WTC11 (cell line): Measurements from ENCODE around the gene ACSM3. TPM values are rescaled to one million over a fixed set of nuclear protein-coding genes. Genes with fewer than 3 reads are reported as not detected.

Source experiments
- ATAC-seq: fragments of 200-7000 bp; cut with Tn5 transposase; 2 replicates; pipeline ENCODE4 v1.10.0; 2021; ENCODE audit warnings: mild to moderate bottlenecking, moderate library complexity
- CTCF ChIA-PET: fragments of 300-600 bp; sonication (Branson Sonifier 250); formaldehyde crosslinking; loops from one replicate; lab custom pipeline; 2021; ENCODE audit warnings: antibody characterized with exemption; lab: Charles Lee
- POLR2A ChIA-PET: fragments of 350-600 bp; sonication (Branson Sonifier 250); formaldehyde crosslinking; loops from one replicate; lab custom pipeline; 2021; ENCODE audit warnings: antibody characterized with exemption; lab: Charles Lee
- DNase-seq: peaks from one replicate; pipeline ENCODE4 v3.0.0; 2021; ENCODE audit warnings: low spot score
- H3K27ac Mint-ChIP-seq: 2 replicates; pipeline ENCODE4 v1.8.0; 2021; ENCODE audit warnings: mixed read lengths
- H3K27me3 Mint-ChIP-seq: 2 replicates; pipeline ENCODE4 v1.8.0; 2021; ENCODE audit warnings: low read depth, mild to moderate bottlenecking, moderate library complexity, mixed read lengths
- H3K36me3 Mint-ChIP-seq: 2 replicates; pipeline ENCODE4 v1.8.0; 2021; ENCODE audit warnings: mixed read lengths
- H3K4me1 Mint-ChIP-seq: 2 replicates; pipeline ENCODE4 v1.8.0; 2022; ENCODE audit warnings: mixed read lengths
- H3K4me3 Mint-ChIP-seq: 2 replicates; pipeline ENCODE4 v1.8.0; 2021; ENCODE audit warnings: mild to moderate bottlenecking, moderate library complexity, mixed read lengths
- H3K9me3 Mint-ChIP-seq: 2 replicates; pipeline ENCODE4 v1.8.0; 2021; ENCODE audit warnings: mixed read lengths
- CREB1 ChIP-seq: sonication (generic); formaldehyde crosslinking; IDR thresholded peaks from 2 replicates; pipeline ENCODE4 v1.8.0; 2023; ENCODE audit warnings: mild to moderate bottlenecking, missing genetic modification reagents
- ESRRA ChIP-seq: sonication (generic); formaldehyde crosslinking; IDR thresholded peaks from 2 replicates; pipeline ENCODE4 v1.8.1; 2022; ENCODE audit warnings: mild to moderate bottlenecking, missing genetic modification reagents, borderline replicate concordance
- FOXJ3 ChIP-seq: sonication (generic); formaldehyde crosslinking; IDR thresholded peaks from 2 replicates; pipeline ENCODE4 v1.9.0; 2021; ENCODE audit warnings: missing genetic modification reagents, mild to moderate bottlenecking, borderline replicate concordance
- FOXK1 ChIP-seq: sonication (generic); formaldehyde crosslinking; IDR thresholded peaks from 2 replicates; pipeline ENCODE4 v1.8.0; 2022; ENCODE audit warnings: mild to moderate bottlenecking, moderate library complexity, missing genetic modification reagents
- JUN ChIP-seq: sonication (generic); formaldehyde crosslinking; IDR thresholded peaks from 2 replicates; pipeline ENCODE4 v1.8.0; 2023; ENCODE audit warnings: mild to moderate bottlenecking, missing genetic modification reagents
- NFYB ChIP-seq: sonication (generic); formaldehyde crosslinking; conservative IDR thresholded peaks from 2 replicates; pipeline ENCODE4 v1.8.0; 2022; ENCODE audit warnings: low read depth, missing genetic modification reagents
- SOX15 ChIP-seq: fragments of 250-450 bp; sonication (Bioruptor Pico); IDR thresholded peaks from 2 replicates; pipeline ENCODE4 v1.9.0; 2021; ENCODE audit warnings: mild to moderate bottlenecking
- TEAD1 ChIP-seq: sonication (generic); formaldehyde crosslinking; IDR thresholded peaks from 2 replicates; pipeline ENCODE4 v1.8.0; 2022; ENCODE audit warnings: mild to moderate bottlenecking, missing genetic modification reagents
- TEAD4 ChIP-seq: sonication (generic); formaldehyde crosslinking; IDR thresholded peaks from 2 replicates; pipeline ENCODE4 v1.8.0; 2022; ENCODE audit warnings: mild to moderate bottlenecking, missing genetic modification reagents
- TP53 ChIP-seq: sonication (generic); formaldehyde crosslinking; IDR thresholded peaks from 2 replicates; pipeline ENCODE4 v1.8.1; 2023; ENCODE audit warnings: mild to moderate bottlenecking, missing genetic modification reagents
- ZNF219 ChIP-seq: sonication (generic); formaldehyde crosslinking; IDR thresholded peaks from 2 replicates; pipeline ENCODE4 v1.8.0; 2023; ENCODE audit warnings: missing genetic modification reagents, mild to moderate bottlenecking, borderline replicate concordance
- ZNF232 ChIP-seq: sonication (generic); formaldehyde crosslinking; IDR thresholded peaks from 2 replicates; pipeline ENCODE4 v1.8.0; 2022; ENCODE audit warnings: mild to moderate bottlenecking, missing genetic modification reagents
- ZNF263 ChIP-seq: sonication (generic); formaldehyde crosslinking; IDR thresholded peaks from 2 replicates; pipeline ENCODE4 v1.8.1; 2022; ENCODE audit warnings: low read depth, mild to moderate bottlenecking, moderate library complexity, missing genetic modification reagents
- ZNF416 ChIP-seq: fragments of 250-450 bp; sonication (Bioruptor Pico); IDR thresholded peaks from 2 replicates; pipeline ENCODE4 v1.9.0; 2021; ENCODE audit warnings: mild to moderate bottlenecking, inconsistent platforms
- ZNF423 ChIP-seq: fragments of 250-450 bp; sonication (Bioruptor Pico); IDR thresholded peaks from 2 replicates; pipeline ENCODE4 v2.1.2; 2022; ENCODE audit warnings: mild to moderate bottlenecking, moderate library complexity
- ZNF671 ChIP-seq: fragments of 250-450 bp; sonication (Bioruptor Pico); IDR thresholded peaks from 2 replicates; pipeline ENCODE4 v1.8.0; 2021; ENCODE audit warnings: mild to moderate bottlenecking
- total RNA-seq: library from RNA; stranded (reverse); gene quantifications from 3 replicates; pipeline ENCODE4 v1.2.3, GENCODE V29; 2021
- TF ChIP-seq, protein P1 (sequence below): fragments of 200-600 bp; IDR thresholded peaks from 2 replicates; pipeline ENCODE4 v1.8.0; 2022; ENCODE audit warnings: antibody characterized with exemption
- TF ChIP-seq, protein P2 (sequence below): sonication (generic); formaldehyde crosslinking; IDR thresholded peaks from 2 replicates; pipeline ENCODE4 v1.8.1; 2022; ENCODE audit warnings: missing genetic modification reagents, borderline replicate concordance
- TF ChIP-seq, protein P3 (sequence below): sonication (generic); formaldehyde crosslinking; IDR thresholded peaks from 2 replicates; pipeline ENCODE4 v1.8.1; 2022; ENCODE audit warnings: low read depth, missing genetic modification reagents, borderline replicate concordance
- TF ChIP-seq, protein P4 (sequence below): sonication (generic); formaldehyde crosslinking; IDR thresholded peaks from 2 replicates; pipeline ENCODE4 v1.8.0; 2023; ENCODE audit warnings: missing genetic modification reagents
- TF ChIP-seq, protein P5 (sequence below): sonication (generic); formaldehyde crosslinking; IDR thresholded peaks from 2 replicates; pipeline ENCODE4 v1.8.0; 2022; ENCODE audit warnings: missing genetic modification reagents
- TF ChIP-seq, protein P6 (sequence below): sonication (generic); formaldehyde crosslinking; IDR thresholded peaks from 2 replicates; pipeline ENCODE4 v1.8.0; 2022; ENCODE audit warnings: mild to moderate bottlenecking, missing genetic modification reagents
- TF ChIP-seq, protein P7 (sequence below): sonication (generic); formaldehyde crosslinking; IDR thresholded peaks from 2 replicates; pipeline ENCODE4 v1.8.1; 2022; ENCODE audit warnings: mild to moderate bottlenecking, missing genetic modification reagents, moderate library complexity, borderline replicate concordance

The ACSM3 gene
- total RNA-seq, 1 experiment from 2014 or later = 5.0 TPM

DNA sequence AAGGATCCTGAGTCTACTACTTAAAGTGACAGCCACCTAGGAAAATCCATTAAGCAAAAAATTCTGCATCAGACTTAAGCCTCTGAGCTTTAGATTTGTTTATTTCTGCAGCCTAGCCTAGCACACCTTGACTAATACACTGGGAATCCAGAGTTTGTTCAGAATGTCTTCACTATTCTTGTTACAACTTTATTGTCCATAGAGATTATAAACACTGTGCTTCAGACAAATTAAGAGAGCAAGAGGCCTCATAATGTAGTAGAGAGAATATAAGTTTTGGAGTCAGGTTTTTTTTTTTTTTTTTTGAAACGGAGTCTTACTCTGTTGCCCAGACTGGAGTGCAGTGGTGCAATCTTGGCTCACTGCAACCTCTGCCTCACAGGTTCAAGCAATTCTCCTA lies 13.3 kb upstream of the ACSM3 start (continued):
- TF ChIP-seq, protein P1, sequence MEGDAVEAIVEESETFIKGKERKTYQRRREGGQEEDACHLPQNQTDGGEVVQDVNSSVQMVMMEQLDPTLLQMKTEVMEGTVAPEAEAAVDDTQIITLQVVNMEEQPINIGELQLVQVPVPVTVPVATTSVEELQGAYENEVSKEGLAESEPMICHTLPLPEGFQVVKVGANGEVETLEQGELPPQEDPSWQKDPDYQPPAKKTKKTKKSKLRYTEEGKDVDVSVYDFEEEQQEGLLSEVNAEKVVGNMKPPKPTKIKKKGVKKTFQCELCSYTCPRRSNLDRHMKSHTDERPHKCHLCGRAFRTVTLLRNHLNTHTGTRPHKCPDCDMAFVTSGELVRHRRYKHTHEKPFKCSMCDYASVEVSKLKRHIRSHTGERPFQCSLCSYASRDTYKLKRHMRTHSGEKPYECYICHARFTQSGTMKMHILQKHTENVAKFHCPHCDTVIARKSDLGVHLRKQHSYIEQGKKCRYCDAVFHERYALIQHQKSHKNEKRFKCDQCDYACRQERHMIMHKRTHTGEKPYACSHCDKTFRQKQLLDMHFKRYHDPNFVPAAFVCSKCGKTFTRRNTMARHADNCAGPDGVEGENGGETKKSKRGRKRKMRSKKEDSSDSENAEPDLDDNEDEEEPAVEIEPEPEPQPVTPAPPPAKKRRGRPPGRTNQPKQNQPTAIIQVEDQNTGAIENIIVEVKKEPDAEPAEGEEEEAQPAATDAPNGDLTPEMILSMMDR = no peak
- TF ChIP-seq, protein P2, sequence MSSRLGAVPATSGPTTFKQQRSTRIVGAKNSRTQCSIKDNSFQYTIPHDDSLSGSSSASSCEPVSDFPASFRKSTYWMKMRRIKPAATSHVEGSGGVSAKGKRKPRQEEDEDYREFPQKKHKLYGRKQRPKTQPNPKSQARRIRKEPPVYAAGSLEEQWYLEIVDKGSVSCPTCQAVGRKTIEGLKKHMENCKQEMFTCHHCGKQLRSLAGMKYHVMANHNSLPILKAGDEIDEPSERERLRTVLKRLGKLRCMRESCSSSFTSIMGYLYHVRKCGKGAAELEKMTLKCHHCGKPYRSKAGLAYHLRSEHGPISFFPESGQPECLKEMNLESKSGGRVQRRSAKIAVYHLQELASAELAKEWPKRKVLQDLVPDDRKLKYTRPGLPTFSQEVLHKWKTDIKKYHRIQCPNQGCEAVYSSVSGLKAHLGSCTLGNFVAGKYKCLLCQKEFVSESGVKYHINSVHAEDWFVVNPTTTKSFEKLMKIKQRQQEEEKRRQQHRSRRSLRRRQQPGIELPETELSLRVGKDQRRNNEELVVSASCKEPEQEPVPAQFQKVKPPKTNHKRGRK (CRISPR knock-in tag) = no peak
- TF ChIP-seq FOXJ3 (CRISPR knock-in tag) (no peak), FOXK1 (no peak)
- TF ChIP-seq, protein P3, sequence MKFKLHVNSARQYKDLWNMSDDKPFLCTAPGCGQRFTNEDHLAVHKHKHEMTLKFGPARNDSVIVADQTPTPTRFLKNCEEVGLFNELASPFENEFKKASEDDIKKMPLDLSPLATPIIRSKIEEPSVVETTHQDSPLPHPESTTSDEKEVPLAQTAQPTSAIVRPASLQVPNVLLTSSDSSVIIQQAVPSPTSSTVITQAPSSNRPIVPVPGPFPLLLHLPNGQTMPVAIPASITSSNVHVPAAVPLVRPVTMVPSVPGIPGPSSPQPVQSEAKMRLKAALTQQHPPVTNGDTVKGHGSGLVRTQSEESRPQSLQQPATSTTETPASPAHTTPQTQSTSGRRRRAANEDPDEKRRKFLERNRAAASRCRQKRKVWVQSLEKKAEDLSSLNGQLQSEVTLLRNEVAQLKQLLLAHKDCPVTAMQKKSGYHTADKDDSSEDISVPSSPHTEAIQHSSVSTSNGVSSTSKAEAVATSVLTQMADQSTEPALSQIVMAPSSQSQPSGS (CRISPR knock-in tag) = no peak

DNA sequence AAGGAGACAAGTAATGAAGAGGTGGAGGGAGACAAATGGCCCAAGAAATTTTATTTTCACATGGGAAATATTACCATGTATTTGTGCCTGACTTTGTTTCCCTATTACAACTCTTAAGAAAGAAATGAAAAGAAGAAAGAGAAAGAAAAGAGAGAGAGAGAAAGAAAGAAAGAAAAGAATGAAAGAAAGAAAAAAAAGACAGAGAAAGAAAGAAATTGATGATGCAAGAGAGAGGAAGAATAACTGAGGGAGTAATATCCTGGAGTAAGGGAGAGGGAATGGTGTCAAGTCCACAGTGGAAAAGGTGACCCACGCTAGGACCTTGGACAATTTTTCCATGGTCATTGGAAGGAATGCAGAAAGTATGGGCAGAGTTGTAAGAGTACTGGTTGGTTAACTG lies 10.1 kb upstream of the ACSM3 start:
- POLR2A ChIA-PET = no interaction called here
- peaks cover 9% of the 10 kb centered on the region for H3K27me3 Mint-ChIP-seq
- peaks cover 11% of the 10 kb centered on the region for H3K9me3 Mint-ChIP-seq
- no peak for DNase-seq
- no peak overlapping the region for H3K27ac Mint-ChIP-seq
- H3K4me3 Mint-ChIP-seq = no peak overlapping the region
- CTCF ChIA-PET = no interaction called here
- TF ChIP-seq JUN (CRISPR knock-in tag) (no peak), CREB1 (CRISPR knock-in tag) (no peak), ZNF219 (CRISPR knock-in tag) (no peak), FOXJ3 (CRISPR knock-in tag) (no peak), ZNF263 (no peak), TEAD4 (CRISPR knock-in tag) (no peak), NFYB (CRISPR knock-in tag) (no peak)
- TF ChIP-seq, protein P4, sequence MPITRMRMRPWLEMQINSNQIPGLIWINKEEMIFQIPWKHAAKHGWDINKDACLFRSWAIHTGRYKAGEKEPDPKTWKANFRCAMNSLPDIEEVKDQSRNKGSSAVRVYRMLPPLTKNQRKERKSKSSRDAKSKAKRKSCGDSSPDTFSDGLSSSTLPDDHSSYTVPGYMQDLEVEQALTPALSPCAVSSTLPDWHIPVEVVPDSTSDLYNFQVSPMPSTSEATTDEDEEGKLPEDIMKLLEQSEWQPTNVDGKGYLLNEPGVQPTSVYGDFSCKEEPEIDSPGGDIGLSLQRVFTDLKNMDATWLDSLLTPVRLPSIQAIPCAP (CRISPR knock-in tag) = no peak
- TF ChIP-seq, protein P5, sequence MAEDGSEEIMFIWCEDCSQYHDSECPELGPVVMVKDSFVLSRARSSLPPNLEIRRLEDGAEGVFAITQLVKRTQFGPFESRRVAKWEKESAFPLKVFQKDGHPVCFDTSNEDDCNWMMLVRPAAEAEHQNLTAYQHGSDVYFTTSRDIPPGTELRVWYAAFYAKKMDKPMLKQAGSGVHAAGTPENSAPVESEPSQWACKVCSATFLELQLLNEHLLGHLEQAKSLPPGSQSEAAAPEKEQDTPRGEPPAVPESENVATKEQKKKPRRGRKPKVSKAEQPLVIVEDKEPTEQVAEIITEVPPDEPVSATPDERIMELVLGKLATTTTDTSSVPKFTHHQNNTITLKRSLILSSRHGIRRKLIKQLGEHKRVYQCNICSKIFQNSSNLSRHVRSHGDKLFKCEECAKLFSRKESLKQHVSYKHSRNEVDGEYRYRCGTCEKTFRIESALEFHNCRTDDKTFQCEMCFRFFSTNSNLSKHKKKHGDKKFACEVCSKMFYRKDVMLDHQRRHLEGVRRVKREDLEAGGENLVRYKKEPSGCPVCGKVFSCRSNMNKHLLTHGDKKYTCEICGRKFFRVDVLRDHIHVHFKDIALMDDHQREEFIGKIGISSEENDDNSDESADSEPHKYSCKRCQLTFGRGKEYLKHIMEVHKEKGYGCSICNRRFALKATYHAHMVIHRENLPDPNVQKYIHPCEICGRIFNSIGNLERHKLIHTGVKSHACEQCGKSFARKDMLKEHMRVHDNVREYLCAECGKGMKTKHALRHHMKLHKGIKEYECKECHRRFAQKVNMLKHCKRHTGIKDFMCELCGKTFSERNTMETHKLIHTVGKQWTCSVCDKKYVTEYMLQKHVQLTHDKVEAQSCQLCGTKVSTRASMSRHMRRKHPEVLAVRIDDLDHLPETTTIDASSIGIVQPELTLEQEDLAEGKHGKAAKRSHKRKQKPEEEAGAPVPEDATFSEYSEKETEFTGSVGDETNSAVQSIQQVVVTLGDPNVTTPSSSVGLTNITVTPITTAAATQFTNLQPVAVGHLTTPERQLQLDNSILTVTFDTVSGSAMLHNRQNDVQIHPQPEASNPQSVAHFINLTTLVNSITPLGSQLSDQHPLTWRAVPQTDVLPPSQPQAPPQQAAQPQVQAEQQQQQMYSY (CRISPR knock-in tag) = no peak
- no peaks in the 10 kb centered on the region for H3K36me3 Mint-ChIP-seq
- no peak for ATAC-seq
- no peaks in the 10 kb centered on the region for H3K4me1 Mint-ChIP-seq

DNA sequence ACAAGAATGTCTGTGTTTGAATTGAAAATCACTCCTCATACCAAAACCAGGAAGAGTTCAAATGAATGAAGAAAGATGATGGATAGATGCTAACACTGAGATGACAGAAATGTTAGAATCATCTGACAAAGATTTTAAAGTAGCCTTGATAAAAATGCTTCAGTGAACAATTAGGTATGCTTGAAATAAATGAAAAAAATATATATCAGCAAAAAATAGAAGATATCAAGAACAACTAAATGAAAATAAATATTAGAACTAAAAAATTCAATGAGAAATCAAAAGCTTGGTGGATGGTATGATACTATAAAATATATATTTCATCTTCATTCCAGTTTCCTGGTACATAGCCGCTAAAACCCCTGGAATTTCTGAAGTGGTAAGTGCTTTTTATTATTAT lies 8.6 kb upstream of the ACSM3 start:
- no peak overlapping the region for H3K27ac Mint-ChIP-seq
- POLR2A ChIA-PET = no interaction called here
- ATAC-seq (no peak), DNase-seq (no peak)
- CTCF ChIA-PET = interaction anchor here (1.5 kb wide), 1 partner anchor 1172 kb away, joined by 3 read pairs; no protein-coding TSS in a partner anchor
- no peaks in the 10 kb centered on the region for H3K36me3 Mint-ChIP-seq
- no peaks in the 10 kb centered on the region for H3K4me1 Mint-ChIP-seq
- peaks cover 9% of the 10 kb centered on the region for H3K27me3 Mint-ChIP-seq
- TF ChIP-seq ESRRA (no peak), TP53 (CRISPR knock-in tag) (no peak), CREB1 (CRISPR knock-in tag) (no peak), ZNF423 (no peak), ZNF671 (CRISPR knock-in tag) (no peak), TEAD4 (CRISPR knock-in tag) (no peak), ZNF416 (CRISPR knock-in tag) (no peak), SOX15 (CRISPR knock-in tag) (no peak), TEAD1 (CRISPR knock-in tag) (no peak), ZNF232 (CRISPR knock-in tag) (no peak)
- TF ChIP-seq, protein P6, sequence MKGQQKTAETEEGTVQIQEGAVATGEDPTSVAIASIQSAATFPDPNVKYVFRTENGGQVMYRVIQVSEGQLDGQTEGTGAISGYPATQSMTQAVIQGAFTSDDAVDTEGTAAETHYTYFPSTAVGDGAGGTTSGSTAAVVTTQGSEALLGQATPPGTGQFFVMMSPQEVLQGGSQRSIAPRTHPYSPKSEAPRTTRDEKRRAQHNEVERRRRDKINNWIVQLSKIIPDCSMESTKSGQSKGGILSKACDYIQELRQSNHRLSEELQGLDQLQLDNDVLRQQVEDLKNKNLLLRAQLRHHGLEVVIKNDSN (CRISPR knock-in tag) = no peak
- TF ChIP-seq, protein P7, sequence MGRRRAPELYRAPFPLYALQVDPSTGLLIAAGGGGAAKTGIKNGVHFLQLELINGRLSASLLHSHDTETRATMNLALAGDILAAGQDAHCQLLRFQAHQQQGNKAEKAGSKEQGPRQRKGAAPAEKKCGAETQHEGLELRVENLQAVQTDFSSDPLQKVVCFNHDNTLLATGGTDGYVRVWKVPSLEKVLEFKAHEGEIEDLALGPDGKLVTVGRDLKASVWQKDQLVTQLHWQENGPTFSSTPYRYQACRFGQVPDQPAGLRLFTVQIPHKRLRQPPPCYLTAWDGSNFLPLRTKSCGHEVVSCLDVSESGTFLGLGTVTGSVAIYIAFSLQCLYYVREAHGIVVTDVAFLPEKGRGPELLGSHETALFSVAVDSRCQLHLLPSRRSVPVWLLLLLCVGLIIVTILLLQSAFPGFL (CRISPR knock-in tag) = no peak
- H3K4me3 Mint-ChIP-seq = no peak overlapping the region
- no peaks in the 10 kb centered on the region; the same call in 1 of the 2 replicates for H3K9me3 Mint-ChIP-seq
